DOHH2 (cell line): Measurements from ENCODE around the gene NDNF.

Experiments
- EZH2phosphoT487 ChIP-seq: fragments of 200-600 bp; sonication (generic); IDR thresholded peaks from 2 replicates; pipeline ENCODE4 v1.6.1; 2017; ENCODE audit warnings: borderline replicate concordance, mild to moderate bottlenecking, antibody characterized with exemption, low read length, moderate library complexity, mixed read lengths
- TF ChIP-seq, protein P1 (sequence below): fragments of 200-600 bp; sonication (generic); IDR thresholded peaks from one replicate; pipeline ENCODE4 v1.5.1; 2014; ENCODE audit warnings: antibody characterized with exemption, mild to moderate bottlenecking, low read depth, low read length; ENCODE audit not compliant: poor library complexity, severe bottlenecking

DNA sequence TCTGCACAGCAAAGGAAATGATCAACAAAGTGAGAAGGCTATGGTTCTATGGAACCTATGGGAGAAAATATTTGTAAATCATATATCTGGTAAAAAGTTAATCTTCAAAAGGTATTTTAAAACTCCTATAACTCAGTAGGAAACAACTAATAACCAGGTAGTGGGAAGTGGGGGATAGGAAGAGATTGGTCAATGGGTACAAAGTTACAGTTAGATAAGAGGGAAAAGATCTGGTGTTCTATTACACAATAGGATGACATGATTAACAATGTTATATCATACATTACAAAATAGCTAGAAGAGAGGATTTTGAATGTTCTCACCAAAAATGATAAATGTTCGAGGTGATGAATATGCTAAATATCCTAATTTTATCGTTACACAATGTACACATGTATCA lies 46.3 kb downstream of the NDNF start:
- TF ChIP-seq, protein P1, sequence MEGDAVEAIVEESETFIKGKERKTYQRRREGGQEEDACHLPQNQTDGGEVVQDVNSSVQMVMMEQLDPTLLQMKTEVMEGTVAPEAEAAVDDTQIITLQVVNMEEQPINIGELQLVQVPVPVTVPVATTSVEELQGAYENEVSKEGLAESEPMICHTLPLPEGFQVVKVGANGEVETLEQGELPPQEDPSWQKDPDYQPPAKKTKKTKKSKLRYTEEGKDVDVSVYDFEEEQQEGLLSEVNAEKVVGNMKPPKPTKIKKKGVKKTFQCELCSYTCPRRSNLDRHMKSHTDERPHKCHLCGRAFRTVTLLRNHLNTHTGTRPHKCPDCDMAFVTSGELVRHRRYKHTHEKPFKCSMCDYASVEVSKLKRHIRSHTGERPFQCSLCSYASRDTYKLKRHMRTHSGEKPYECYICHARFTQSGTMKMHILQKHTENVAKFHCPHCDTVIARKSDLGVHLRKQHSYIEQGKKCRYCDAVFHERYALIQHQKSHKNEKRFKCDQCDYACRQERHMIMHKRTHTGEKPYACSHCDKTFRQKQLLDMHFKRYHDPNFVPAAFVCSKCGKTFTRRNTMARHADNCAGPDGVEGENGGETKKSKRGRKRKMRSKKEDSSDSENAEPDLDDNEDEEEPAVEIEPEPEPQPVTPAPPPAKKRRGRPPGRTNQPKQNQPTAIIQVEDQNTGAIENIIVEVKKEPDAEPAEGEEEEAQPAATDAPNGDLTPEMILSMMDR, result no peak
- TF ChIP-seq EZH2phosphoT487, result no peak
